ENCODE measurements around the gene DNAH1.

Gene DNAH1

GRCh38 chr3:52372822-52373504, 56.8 kb downstream of the DNAH1 start:
- DNase-seq: no peak
- H3K4me1 ChIP-seq: no peaks in the 10 kb centered on the region
- no peaks in the 10 kb centered on the region for H3K9me3 ChIP-seq
- H3K4me3 ChIP-seq (ENCODE audit: low read depth, low read length): no peak overlapping the region
- H3K27me3 ChIP-seq: no peaks in the 10 kb centered on the region
- TF ChIP-seq, protein P1, sequence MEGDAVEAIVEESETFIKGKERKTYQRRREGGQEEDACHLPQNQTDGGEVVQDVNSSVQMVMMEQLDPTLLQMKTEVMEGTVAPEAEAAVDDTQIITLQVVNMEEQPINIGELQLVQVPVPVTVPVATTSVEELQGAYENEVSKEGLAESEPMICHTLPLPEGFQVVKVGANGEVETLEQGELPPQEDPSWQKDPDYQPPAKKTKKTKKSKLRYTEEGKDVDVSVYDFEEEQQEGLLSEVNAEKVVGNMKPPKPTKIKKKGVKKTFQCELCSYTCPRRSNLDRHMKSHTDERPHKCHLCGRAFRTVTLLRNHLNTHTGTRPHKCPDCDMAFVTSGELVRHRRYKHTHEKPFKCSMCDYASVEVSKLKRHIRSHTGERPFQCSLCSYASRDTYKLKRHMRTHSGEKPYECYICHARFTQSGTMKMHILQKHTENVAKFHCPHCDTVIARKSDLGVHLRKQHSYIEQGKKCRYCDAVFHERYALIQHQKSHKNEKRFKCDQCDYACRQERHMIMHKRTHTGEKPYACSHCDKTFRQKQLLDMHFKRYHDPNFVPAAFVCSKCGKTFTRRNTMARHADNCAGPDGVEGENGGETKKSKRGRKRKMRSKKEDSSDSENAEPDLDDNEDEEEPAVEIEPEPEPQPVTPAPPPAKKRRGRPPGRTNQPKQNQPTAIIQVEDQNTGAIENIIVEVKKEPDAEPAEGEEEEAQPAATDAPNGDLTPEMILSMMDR (IDR thresholded peaks at IDR 0.05; ENCODE audit: low read depth, low read length): no peak
- H3K36me3 ChIP-seq: no peaks in the 10 kb centered on the region

GRCh38 chr3:52373676-52374075, 57.6 kb downstream of the DNAH1 start:
- TF ChIP-seq, protein P1 (IDR thresholded peaks at IDR 0.05; ENCODE audit: low read depth, low read length): no peak
- Histone ChIP-seq H3K4me3 (ENCODE audit: low read depth, low read length) (no peak overlapping the region), H3K4me1 (no peaks in the 10 kb centered on the region), H3K9me3 (no peaks in the 10 kb centered on the region), H3K27me3 (no peaks in the 10 kb centered on the region), H3K36me3 (no peaks in the 10 kb centered on the region)
- DNase-seq: no peak

GRCh38 chr3:52374173-52374572, 58.1 kb downstream of the DNAH1 start:
- no peak overlapping the region for H3K4me3 ChIP-seq (ENCODE audit: low read depth, low read length)
- TF ChIP-seq, protein P1 (IDR thresholded peaks at IDR 0.05; ENCODE audit: low read depth, low read length): no peak
- no peak for DNase-seq
- no peaks in the 10 kb centered on the region for H3K27me3 ChIP-seq
- H3K9me3 ChIP-seq: no peaks in the 10 kb centered on the region
- H3K36me3 ChIP-seq: no peaks in the 10 kb centered on the region
- H3K4me1 ChIP-seq: no peaks in the 10 kb centered on the region

DNA sequence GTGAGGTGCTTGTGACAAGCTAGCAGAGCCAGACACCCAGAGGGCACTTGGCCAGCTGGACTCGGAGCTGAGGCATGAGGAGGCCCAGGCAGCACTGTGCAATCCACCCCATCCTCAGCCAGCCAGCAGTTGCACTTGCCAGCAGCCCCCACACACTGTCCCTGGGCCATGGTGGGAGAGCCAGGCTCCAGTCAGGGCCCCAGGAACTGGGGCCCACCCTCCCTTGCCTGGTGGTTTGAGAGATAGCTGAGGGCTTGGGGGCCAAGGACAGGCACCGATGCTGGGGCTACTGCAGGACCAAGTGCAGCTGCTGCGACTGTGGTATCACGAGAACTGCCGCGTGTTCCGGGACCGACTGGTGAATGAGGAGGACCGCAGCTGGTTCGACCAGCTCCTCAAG, 63.5 kb downstream of the DNAH1 start:
- no peaks in the 10 kb centered on the region for H3K27me3 ChIP-seq
- no peaks in the 10 kb centered on the region for H3K9me3 ChIP-seq
- TF ChIP-seq, protein P1 (IDR thresholded peaks at IDR 0.05; ENCODE audit: low read depth, low read length): no peak
- no peak overlapping the region for H3K4me3 ChIP-seq (ENCODE audit: low read depth, low read length)
- DNase-seq: no peak
- H3K36me3 ChIP-seq: no peaks in the 10 kb centered on the region
- H3K4me1 ChIP-seq: no peaks in the 10 kb centered on the region

DNA sequence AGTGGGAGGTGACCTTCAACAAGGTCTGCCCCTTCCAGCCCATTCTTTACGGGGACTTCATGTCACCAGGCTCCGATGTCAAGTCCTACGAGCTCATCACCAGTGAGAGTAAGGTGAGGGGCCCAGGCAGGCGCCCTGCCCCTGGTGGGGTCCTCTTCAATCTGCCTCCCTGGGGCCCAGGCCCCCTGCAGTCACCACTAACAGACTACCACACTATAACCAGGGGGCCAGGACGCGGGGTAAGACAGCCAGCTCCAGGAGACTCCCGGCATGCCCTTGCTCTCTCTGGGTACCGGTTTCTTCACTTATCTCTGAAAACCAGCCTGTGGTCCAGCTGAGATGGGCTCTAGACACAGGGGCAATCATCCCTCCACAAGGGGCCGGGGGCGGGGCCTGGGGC, 63.9 kb downstream of the DNAH1 start:
- no peaks in the 10 kb centered on the region for H3K9me3 ChIP-seq
- no peaks in the 10 kb centered on the region for H3K36me3 ChIP-seq
- TF ChIP-seq, protein P1 (IDR thresholded peaks at IDR 0.05; ENCODE audit: low read depth, low read length): no peak
- no peaks in the 10 kb centered on the region for H3K4me1 ChIP-seq
- H3K27me3 ChIP-seq: no peaks in the 10 kb centered on the region
- H3K4me3 ChIP-seq (ENCODE audit: low read depth, low read length): no peak overlapping the region
- no peak for DNase-seq

- TF ChIP-seq, protein P1 (IDR thresholded peaks at IDR 0.05; ENCODE audit: low read depth, low read length): no peak
- Histone ChIP-seq H3K9me3 (no peaks in the 10 kb centered on the region), H3K27me3 (no peaks in the 10 kb centered on the region), H3K4me1 (no peaks in the 10 kb centered on the region), H3K36me3 (no peaks in the 10 kb centered on the region), H3K4me3 (ENCODE audit: low read depth, low read length) (no peak overlapping the region)
- no peak for DNase-seq
Measured at GRCh38 chr3:52381623-52382022, 65.5 kb downstream of the DNAH1 start.

All from BE2C (cell line).